GM21447 (cell line): ENCODE data around the gene PHF19.

Experiments
- ATAC-seq: cut with Tn5 transposase; IDR thresholded peaks from one replicate; pipeline ENCODE4 v1.9.1; 2021; ENCODE audit not compliant: unreplicated experiment

PHF19 gene

DNA sequence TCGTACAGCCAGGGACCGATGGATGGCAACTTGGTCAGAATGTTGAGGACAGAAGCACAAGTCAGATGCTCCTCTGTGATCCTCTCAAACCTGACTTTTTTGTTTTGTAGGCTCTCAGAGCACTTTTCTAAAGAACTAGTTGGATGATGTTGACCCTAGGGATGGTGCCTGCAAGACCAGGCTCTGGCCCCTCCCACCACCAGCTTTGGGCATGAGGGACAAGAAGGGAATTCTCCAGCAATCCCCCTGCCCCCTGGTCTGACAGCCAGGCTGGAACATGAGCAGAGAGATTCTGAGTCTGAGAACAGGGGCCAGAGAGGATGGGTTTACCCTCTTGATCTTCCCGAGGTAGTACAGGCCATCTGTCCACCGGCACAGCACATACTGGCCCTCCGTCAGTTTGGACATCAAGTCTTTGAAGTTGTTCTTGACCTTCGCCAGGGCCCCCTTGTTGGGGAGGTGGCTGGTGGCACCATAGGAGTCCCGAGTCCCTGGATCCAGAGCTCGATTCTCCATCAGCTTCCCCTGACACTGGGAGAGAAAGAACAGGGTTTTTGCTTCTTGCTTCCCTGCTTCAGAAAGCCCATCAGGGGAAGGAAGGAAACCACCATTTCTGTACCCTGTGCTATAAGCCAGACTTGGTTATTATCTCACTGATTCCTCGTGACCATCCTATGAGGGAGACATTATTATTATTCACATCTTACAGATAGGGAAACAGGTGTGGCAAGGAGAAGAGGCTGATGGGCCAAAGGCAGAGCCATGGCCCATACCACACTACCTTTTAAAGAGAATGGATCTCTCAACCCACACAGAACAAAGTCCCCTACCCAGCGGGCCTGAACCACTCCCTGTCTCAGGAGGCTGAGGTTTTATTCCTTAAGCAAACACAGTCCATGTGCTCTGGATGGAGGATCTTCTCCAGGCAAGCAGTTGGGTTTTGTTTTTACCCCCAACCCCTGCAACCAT is 2.5 kb downstream of the PHF19 start:
- no peak for ATAC-seq

GRCh38 chr9:120873512-120873911 is 3.5 kb downstream of the PHF19 start:
- no peak for ATAC-seq

GRCh38 chr9:120872791-120873502 is 4.0 kb downstream of the PHF19 start:
- no peak for ATAC-seq

GRCh38 chr9:120870206-120870605 is 6.8 kb downstream of the PHF19 start:
- ATAC-seq: no peak

GRCh38 chr9:120869726-120870125 is 7.3 kb downstream of the PHF19 start:
- ATAC-seq: no peak

GRCh38 chr9:120869360-120869687 is 7.7 kb downstream of the PHF19 start:
- ATAC-seq: no peak

DNA sequence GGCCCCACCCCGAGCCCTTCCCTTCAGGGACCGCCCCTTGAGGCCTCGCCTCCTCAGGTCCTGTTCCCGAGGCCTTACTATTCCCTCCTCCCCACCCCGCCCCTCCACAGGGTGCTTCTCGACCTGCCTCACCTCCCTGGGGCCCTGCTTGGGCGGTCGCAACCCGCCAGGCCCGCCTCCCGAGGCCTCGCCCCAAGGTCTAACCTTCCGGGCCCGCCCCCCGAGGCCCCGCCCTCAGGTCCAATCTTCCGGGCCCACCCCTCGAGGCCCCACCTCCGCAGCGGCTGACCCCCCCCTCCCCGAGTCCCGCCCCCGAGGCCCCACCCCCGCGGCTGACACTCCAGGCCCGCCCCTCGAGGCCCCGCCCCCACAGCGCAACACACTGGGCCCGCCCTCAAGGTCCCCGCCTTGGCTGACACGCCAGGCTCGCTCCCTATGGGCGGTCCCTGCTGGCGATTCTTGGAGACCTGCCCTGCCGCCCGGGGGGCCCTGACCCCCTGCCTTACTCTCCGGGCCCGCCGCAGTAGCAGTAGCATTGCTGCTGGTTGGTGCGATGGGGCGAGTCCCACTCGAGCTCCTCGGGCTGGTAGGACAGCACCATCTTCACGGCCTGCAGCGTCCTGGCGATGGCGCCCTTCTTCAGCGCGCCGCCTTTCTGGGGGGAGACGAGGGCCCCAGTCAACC is 8.2 kb downstream of the PHF19 start:
- peak; percentile 79 for ATAC-seq

DNA sequence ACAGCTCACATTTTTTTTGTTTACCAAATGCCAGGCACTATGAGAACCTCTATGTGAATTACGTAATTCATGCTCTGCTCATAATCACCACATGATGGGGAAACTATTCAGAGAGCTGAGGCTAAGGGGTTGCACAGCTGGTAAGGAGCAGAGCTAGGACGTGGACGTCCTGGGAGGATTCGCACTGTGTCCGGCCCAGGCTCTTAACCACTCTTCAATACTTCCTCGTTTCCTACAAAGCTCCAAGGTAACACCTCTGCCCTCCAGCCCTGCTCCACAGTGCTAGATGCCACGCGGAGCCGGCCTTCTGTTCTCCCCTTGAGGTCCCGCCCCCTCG is 8.7 kb downstream of the PHF19 start:
- no peak for ATAC-seq

GRCh38 chr9:120867676-120868338 is 9.2 kb downstream of the PHF19 start:
- ATAC-seq: no peak

GRCh38 chr9:120866651-120867050 is 10.3 kb downstream of the PHF19 start:
- no peak for ATAC-seq

DNA sequence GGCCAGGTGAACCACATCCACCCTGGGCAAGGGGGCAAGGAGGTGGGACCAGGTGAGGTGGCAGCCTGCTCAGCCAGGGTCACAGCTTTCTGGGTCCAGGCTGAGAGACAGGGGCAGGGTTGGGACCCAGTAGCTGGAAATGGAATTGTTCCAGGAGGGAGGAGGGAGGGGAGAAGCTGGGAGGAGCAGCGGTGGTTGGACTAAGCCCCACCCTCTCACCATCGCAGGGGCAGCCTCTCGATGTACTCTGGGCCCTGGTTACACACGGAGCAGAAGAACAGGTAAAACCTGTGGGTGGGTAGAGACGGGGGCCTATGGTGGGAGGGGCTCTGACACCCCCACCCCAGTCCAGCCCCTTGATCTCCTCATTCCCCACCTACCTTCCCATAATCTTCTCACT is 11.2 kb downstream of the PHF19 start:
- no peak for ATAC-seq

DNA sequence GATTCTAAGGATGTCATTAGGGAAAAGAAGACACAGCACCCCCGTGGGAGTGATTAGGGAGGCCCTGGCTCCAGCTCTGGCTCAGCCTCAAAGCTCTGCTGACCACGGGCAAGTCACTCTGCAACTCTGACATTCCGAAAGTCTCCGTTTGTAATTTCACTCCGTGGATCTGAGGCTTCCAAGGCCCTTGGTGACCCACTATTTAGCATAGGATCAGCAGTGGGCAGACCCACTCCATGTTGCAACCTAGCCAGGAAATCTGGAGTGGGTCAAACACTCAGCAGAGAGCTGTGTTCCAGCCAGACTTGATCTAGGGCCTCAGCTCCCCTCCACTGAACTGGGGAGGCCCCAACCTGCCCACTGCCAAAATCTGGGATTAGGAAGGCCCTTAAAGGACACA is 11.8 kb downstream of the PHF19 start:
- ATAC-seq: no peak

DNA sequence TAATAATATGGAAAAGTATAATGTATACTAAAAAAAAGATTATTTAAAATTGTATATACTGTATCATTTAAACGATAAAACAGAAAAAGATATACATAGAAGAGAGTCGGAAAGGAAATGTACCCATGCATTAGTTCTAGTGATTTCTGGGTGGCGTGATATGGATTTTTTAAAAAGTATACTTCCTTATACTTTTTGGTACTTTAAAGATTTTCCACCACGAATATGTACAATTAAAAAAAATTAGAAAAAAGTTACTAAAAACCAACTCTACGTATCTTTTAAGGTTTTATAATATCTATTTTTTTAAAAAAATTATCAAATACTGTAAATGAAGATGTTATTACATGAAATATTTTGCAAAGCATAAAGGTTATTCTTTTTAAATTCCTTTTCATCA is 12.3 kb downstream of the PHF19 start:
- ATAC-seq: no peak

GRCh38 chr9:120863833-120864232 is 13.2 kb downstream of the PHF19 start:
- no peak for ATAC-seq

- ATAC-seq: no peak
Observed at GRCh38 chr9:120862452-120862851, 14.5 kb downstream of the PHF19 start.

DNA sequence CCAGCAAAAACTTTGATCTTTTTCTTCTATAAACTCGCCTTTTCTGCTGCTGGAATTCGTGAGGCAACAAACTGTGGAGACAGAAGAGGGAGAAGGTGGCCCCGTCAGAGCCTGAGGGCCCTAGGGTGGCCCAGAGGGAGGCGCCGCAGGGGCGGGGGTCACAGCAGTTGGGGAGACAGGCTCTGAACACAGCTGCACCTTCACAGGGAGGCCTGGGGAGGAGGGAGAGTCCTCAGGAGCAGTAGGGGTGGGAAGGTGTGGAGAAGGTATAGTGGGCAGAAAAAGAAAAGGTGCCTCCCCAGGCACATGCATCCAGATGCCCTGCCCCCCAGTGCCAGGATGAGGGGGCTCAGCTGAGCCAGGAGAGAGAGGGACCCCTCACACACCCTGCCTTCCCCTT is 15.1 kb downstream of the PHF19 start:
- no peak for ATAC-seq

- no peak for ATAC-seq
Observed at GRCh38 chr9:120860083-120860482, 16.9 kb downstream of the PHF19 start.

- no peak for ATAC-seq
Observed at GRCh38 chr9:120859361-120859760, 17.6 kb downstream of the PHF19 start.

GRCh38 chr9:120857902-120858301 is 19.1 kb downstream of the PHF19 start:
- ATAC-seq: no peak

- no peak for ATAC-seq
Observed at GRCh38 chr9:120857481-120857880, 19.5 kb downstream of the PHF19 start.

DNA sequence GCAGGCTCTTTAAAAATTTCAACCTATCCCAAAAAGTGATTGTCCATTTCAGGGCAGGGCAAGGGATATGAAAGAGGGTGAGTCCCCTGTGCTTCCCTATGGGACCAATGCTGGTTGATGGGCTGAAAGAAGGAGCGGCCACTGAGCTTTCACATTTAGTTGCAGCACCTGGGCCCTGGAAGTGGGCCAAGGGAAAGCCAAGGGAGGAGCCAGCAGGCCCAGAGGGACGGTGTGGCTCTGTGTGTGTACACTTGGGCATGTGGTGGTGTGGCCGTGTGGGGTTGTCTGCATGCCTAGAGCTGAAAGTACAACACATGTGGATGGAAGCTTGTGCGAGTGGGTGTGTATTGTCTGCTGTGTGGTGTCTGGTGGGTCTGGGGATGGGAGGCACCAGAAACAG is 20.3 kb downstream of the PHF19 start:
- no peak for ATAC-seq
